Stimulated activated memory B cell treated with anti-CD40 and anti-IgM and Interleukin-4, amounts not matched to agents 10 μg/mL and 1 μg/mL and 100 μg/mL, for 72 hours (primary cell): ENCODE measurements around the gene GPR162.

Source experiments
- ATAC-seq: fragments of 150-1000 bp; cut with Tn5 transposase; 2 replicates; pipeline ENCODE4 v1.10.0; 2021
- H3K27ac Mint-ChIP-seq: one replicate; pipeline ENCODE4 v1.8.0; 2022; ENCODE audit warnings: mild to moderate bottlenecking, mixed read lengths
- H3K27me3 Mint-ChIP-seq: one replicate; pipeline ENCODE4 v1.8.0; 2022; ENCODE audit warnings: mixed read lengths
- H3K36me3 Mint-ChIP-seq: one replicate; pipeline ENCODE4 v1.8.0; 2022; ENCODE audit warnings: mixed read lengths
- H3K4me1 Mint-ChIP-seq: one replicate; pipeline ENCODE4 v1.8.0; 2022; ENCODE audit warnings: mixed read lengths
- H3K4me3 Mint-ChIP-seq: one replicate; pipeline ENCODE4 v1.8.0; 2022; ENCODE audit warnings: mild to moderate bottlenecking, moderate library complexity, mixed read lengths
- H3K9me3 Mint-ChIP-seq: one replicate; pipeline ENCODE4 v1.8.0; 2022; ENCODE audit warnings: mixed read lengths

Gene GPR162

GRCh38 chr12:6782850-6783566 is 38.6 kb upstream of the GPR162 start:
- Mint-ChIP-seq H3K27ac (no peak overlapping the region), H3K27me3 (peaks cover 9% of the 10 kb centered on the region), H3K36me3 (no peaks in the 10 kb centered on the region), H3K4me1 (peaks cover 38% of the 10 kb centered on the region), H3K9me3 (no peaks in the 10 kb centered on the region), H3K4me3 (no peak overlapping the region)
- no peak for ATAC-seq

GRCh38 chr12:6783828-6784227 is 37.8 kb upstream of the GPR162 start:
- Mint-ChIP-seq H3K36me3 (no peaks in the 10 kb centered on the region), H3K9me3 (no peaks in the 10 kb centered on the region), H3K4me1 (peaks cover 30% of the 10 kb centered on the region), H3K4me3 (no peak overlapping the region), H3K27ac (no peak overlapping the region), H3K27me3 (peaks cover 1% of the 10 kb centered on the region)
- no peak for ATAC-seq

GRCh38 chr12:6784296-6784695 is 37.3 kb upstream of the GPR162 start:
- H3K9me3 Mint-ChIP-seq = no peaks in the 10 kb centered on the region
- H3K27ac Mint-ChIP-seq = no peak overlapping the region
- peaks cover 25% of the 10 kb centered on the region for H3K4me1 Mint-ChIP-seq
- no peak for ATAC-seq
- H3K36me3 Mint-ChIP-seq = no peaks in the 10 kb centered on the region
- no peaks in the 10 kb centered on the region for H3K27me3 Mint-ChIP-seq
- no peak overlapping the region for H3K4me3 Mint-ChIP-seq

- H3K4me3 Mint-ChIP-seq = no peak overlapping the region
- no peaks in the 10 kb centered on the region for H3K9me3 Mint-ChIP-seq
- H3K27me3 Mint-ChIP-seq = no peaks in the 10 kb centered on the region
- ATAC-seq = no peak
- H3K4me1 Mint-ChIP-seq = peaks cover 21% of the 10 kb centered on the region
- no peaks in the 10 kb centered on the region for H3K36me3 Mint-ChIP-seq
- no peak overlapping the region for H3K27ac Mint-ChIP-seq
Observed at GRCh38 chr12:6784761-6785160, 36.9 kb upstream of the GPR162 start.

- no peaks in the 10 kb centered on the region for H3K27me3 Mint-ChIP-seq
- peaks cover 14% of the 10 kb centered on the region for H3K4me1 Mint-ChIP-seq
- ATAC-seq = no peak
- H3K4me3 Mint-ChIP-seq = no peak overlapping the region
- H3K36me3 Mint-ChIP-seq = no peaks in the 10 kb centered on the region
- H3K27ac Mint-ChIP-seq = no peak overlapping the region
- H3K9me3 Mint-ChIP-seq = no peaks in the 10 kb centered on the region
Observed at GRCh38 chr12:6786416-6787094, 35.1 kb upstream of the GPR162 start.

GRCh38 chr12:6787309-6787708 is 34.3 kb upstream of the GPR162 start:
- H3K27ac Mint-ChIP-seq = no peak overlapping the region
- H3K4me3 Mint-ChIP-seq = no peak overlapping the region
- ATAC-seq = no peak
- peaks cover 22% of the 10 kb centered on the region for H3K4me1 Mint-ChIP-seq
- no peaks in the 10 kb centered on the region for H3K27me3 Mint-ChIP-seq
- no peaks in the 10 kb centered on the region for H3K36me3 Mint-ChIP-seq
- no peaks in the 10 kb centered on the region for H3K9me3 Mint-ChIP-seq

- Mint-ChIP-seq H3K4me3 (no peak within 1 kb of the TSS), H3K36me3 (no peaks in the 10 kb centered on the region), H3K27ac (no peak within 1 kb of the TSS), H3K9me3 (no peaks in the 10 kb centered on the region), H3K4me1 (peaks cover 23% of the 10 kb centered on the region), H3K27me3 (peaks cover 8% of the 10 kb centered on the region)
- ATAC-seq = no peak
Observed at GRCh38 chr12:6788972-6789924, 32.4 kb upstream of the GPR162 start, which contains the start of gene CD4. Gene CD4 (plus strand): TSS chr12:6789528. CDS start chr12:6800139, 10,611 bp downstream.

GRCh38 chr12:6790496-6791150 is 31.0 kb upstream of the GPR162 start:
- Mint-ChIP-seq H3K4me3 (no peak overlapping the region), H3K27ac (no peak overlapping the region), H3K4me1 (peaks cover 21% of the 10 kb centered on the region), H3K9me3 (no peaks in the 10 kb centered on the region), H3K36me3 (no peaks in the 10 kb centered on the region), H3K27me3 (peaks cover 21% of the 10 kb centered on the region)
- no peak for ATAC-seq

- ATAC-seq = peak; percentile 51
- H3K27me3 Mint-ChIP-seq = peaks cover 32% of the 10 kb centered on the region
- no peaks in the 10 kb centered on the region for H3K9me3 Mint-ChIP-seq
- H3K36me3 Mint-ChIP-seq = no peaks in the 10 kb centered on the region
- H3K4me3 Mint-ChIP-seq = no peak overlapping the region
- peaks cover 21% of the 10 kb centered on the region for H3K4me1 Mint-ChIP-seq
- H3K27ac Mint-ChIP-seq = peak overlapping the region; percentile 36
Observed at GRCh38 chr12:6791931-6792520, 29.6 kb upstream of the GPR162 start.

- Mint-ChIP-seq H3K36me3 (no peaks in the 10 kb centered on the region), H3K9me3 (no peaks in the 10 kb centered on the region), H3K4me1 (peaks cover 21% of the 10 kb centered on the region), H3K27me3 (peaks cover 38% of the 10 kb centered on the region), H3K4me3 (peak overlapping the region; percentile 4), H3K27ac (peak overlapping the region; percentile 36)
- peak; percentile 79 for ATAC-seq
Observed at GRCh38 chr12:6792522-6793201, 29.0 kb upstream of the GPR162 start.

GRCh38 chr12:6795088-6795487 is 26.5 kb upstream of the GPR162 start:
- Mint-ChIP-seq H3K4me1 (peaks cover 21% of the 10 kb centered on the region), H3K4me3 (no peak overlapping the region), H3K36me3 (no peaks in the 10 kb centered on the region), H3K27me3 (peaks cover 55% of the 10 kb centered on the region), H3K9me3 (no peaks in the 10 kb centered on the region), H3K27ac (no peak overlapping the region)
- ATAC-seq = no peak

GRCh38 chr12:6796576-6796975 is 25.0 kb upstream of the GPR162 start:
- H3K36me3 Mint-ChIP-seq = no peaks in the 10 kb centered on the region
- peaks cover 21% of the 10 kb centered on the region for H3K4me1 Mint-ChIP-seq
- no peak for ATAC-seq
- H3K4me3 Mint-ChIP-seq = no peak overlapping the region
- no peaks in the 10 kb centered on the region for H3K9me3 Mint-ChIP-seq
- no peak overlapping the region for H3K27ac Mint-ChIP-seq
- peaks cover 56% of the 10 kb centered on the region for H3K27me3 Mint-ChIP-seq

- no peak for ATAC-seq
- Mint-ChIP-seq H3K4me1 (no peaks in the 10 kb centered on the region), H3K36me3 (no peaks in the 10 kb centered on the region), H3K9me3 (no peaks in the 10 kb centered on the region), H3K27me3 (peaks cover 48% of the 10 kb centered on the region), H3K4me3 (no peak overlapping the region), H3K27ac (no peak overlapping the region)
Observed at GRCh38 chr12:6799147-6799546, 22.5 kb upstream of the GPR162 start.

- H3K4me1 Mint-ChIP-seq = peaks cover 13% of the 10 kb centered on the region
- H3K27me3 Mint-ChIP-seq = peaks cover 8% of the 10 kb centered on the region
- no peak overlapping the region for H3K27ac Mint-ChIP-seq
- no peaks in the 10 kb centered on the region for H3K9me3 Mint-ChIP-seq
- H3K4me3 Mint-ChIP-seq = no peak overlapping the region
- H3K36me3 Mint-ChIP-seq = no peaks in the 10 kb centered on the region
- no peak for ATAC-seq
Observed at GRCh38 chr12:6807170-6807569, 14.5 kb upstream of the GPR162 start.
